Measurements from ENCODE around the gene DKK3. TPM values are rescaled to one million over a fixed set of nuclear protein-coding genes. Genes with fewer than 3 reads are reported as not detected.
A peak's percentile ranks its signal among the peaks of the same experiment; 100 is the strongest.

The DKK3 gene
- polyA plus RNA-seq, 2 of the 4 experiments (the other 2 are of a cell fraction) = 18.4 to 20.8 TPM

DNA sequence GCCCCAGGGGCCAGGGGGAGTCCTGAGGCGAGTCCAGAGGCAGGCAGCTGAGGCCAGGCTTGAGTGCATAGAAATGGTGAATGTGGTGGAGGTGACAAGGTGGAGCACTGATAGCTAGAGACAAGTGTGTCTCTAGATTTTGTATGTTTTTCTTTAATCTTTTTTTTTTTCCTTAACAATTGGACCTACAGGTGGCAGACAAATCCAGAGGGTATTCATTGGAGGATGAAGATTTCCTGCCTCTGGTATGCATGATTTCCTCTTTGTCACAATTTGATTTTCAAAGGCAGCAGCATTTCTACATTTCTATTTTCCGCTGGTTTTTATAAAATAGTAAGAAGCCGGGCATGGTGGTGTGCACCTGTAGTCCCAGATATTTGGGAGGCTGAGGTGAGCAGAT, 47.7 kb upstream of the DKK3 start:
- H3K4me1 ChIP-seq = peaks cover 30% of the 10 kb centered on the region
- TF ChIP-seq, protein P1, sequence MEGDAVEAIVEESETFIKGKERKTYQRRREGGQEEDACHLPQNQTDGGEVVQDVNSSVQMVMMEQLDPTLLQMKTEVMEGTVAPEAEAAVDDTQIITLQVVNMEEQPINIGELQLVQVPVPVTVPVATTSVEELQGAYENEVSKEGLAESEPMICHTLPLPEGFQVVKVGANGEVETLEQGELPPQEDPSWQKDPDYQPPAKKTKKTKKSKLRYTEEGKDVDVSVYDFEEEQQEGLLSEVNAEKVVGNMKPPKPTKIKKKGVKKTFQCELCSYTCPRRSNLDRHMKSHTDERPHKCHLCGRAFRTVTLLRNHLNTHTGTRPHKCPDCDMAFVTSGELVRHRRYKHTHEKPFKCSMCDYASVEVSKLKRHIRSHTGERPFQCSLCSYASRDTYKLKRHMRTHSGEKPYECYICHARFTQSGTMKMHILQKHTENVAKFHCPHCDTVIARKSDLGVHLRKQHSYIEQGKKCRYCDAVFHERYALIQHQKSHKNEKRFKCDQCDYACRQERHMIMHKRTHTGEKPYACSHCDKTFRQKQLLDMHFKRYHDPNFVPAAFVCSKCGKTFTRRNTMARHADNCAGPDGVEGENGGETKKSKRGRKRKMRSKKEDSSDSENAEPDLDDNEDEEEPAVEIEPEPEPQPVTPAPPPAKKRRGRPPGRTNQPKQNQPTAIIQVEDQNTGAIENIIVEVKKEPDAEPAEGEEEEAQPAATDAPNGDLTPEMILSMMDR (IDR thresholded peaks at IDR 0.05) = peak; percentile 20; the same call in 1 of the 3 replicates
- no peak for TF ChIP-seq POLR2AphosphoS2 (conservative IDR thresholded peaks at IDR 0.05; ENCODE audit: low read length)
- TF ChIP-seq SMC3 (IDR thresholded peaks at IDR 0.05) = peak; percentile 36; the same call in 2 of the 3 replicates
- TF ChIP-seq RAD21 (conservative IDR thresholded peaks at IDR 0.05 in 1 of 2, IDR thresholded peaks at IDR 0.05 in 1 of 2) = peak; percentile 42 to 48
- H3K27ac ChIP-seq = peak overlapping the region; percentile 55 to 77
- H3K4me2 ChIP-seq = no peak overlapping the region
- CTCF ChIA-PET = interaction anchor here (1.1 to 21.4 kb wide), 4 partner anchors 9 to 225 kb away, joined by 3 to 664 read pairs (median 10); no protein-coding TSS in a partner anchor
- no peak for ATAC-seq
- FAIRE-seq = no peak
- WGBS (ENCODE audit: missing lambda C conversion rate) = 90% methylated on average over 3 of the region's 3 CpGs
- H3K4me3 ChIP-seq = no peak overlapping the region
- DNase-seq (ENCODE audit: low read depth in 1 of 2, low spot score in 1 of 2) = no peak
- H3K9me3 ChIP-seq = peaks cover 5% of the 10 kb centered on the region; the same call in 1 of the 3 replicates
- POLR2A ChIA-PET = no interaction called here

DNA sequence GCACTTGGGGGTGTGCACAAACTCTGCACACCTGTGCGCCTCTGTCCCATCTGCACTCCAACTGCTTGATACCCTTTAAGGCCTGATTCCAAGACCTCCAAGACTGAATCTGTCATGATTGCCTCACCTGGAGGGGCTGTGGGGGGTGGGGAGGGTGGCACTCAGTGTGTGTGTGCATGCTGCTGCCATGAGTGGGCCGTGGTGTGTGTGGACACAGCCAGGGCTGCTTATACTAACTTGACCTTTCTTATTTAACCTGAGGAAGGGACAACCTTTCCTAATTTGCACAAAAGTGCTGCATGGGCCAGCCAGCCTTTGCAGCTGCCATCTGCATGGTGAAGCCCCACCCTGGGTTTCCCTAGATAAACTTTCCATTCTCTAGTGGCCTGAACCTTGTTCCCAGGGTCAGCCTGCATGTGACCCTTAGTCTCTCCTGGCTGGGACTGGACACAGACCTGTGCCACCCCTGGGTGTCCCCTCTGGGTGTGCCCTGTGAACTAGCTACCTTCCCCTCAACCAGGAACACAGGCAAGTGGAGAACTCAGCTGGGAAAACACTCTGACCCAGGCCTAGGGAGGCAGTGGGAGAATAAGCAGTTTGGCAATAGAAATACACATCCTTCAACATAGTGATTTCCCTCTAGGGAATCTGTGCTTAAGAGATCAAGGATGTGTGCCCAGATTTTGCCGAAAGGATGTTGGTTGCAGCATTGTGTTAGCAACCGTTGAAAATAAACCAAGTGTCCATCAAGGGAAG, 45.4 kb upstream of the DKK3 start:
- FAIRE-seq = no peak

More for the DNA sequence above, 45.4 kb upstream of the DKK3 start:
- ChIA-PET CTCF (interaction anchor here (0.6 to 21.4 kb wide), 11 partner anchors 10 to 255 kb away, joined by 3 to 664 read pairs (median 4); no protein-coding TSS in a partner anchor), POLR2A (no interaction called here)
- peaks cover 5% of the 10 kb centered on the region; the same call in 1 of the 3 replicates for H3K9me3 ChIP-seq
- H3K4me1 ChIP-seq = peaks cover 40% of the 10 kb centered on the region
- H3K4me2 ChIP-seq = no peak overlapping the region
- H3K27ac ChIP-seq = peak overlapping the region; percentile 77 to 83
- ATAC-seq = peak in 1 of 2 experiments; percentile 33; a peak in 3 of 6 replicates
- 69% methylated on average over 3 of the region's 4 CpGs for WGBS (ENCODE audit: missing lambda C conversion rate)
- DNase-seq (ENCODE audit: low read depth in 1 of 2, low spot score in 1 of 2) = no peak
- no peak for TF ChIP-seq TFCP2L1 (CRISPR knock-in tag; IDR thresholded peaks at IDR 0.05)
- no peak for TF ChIP-seq FOSB (CRISPR knock-in tag; IDR thresholded peaks at IDR 0.05)
- TF ChIP-seq RCOR1 (IDR thresholded peaks at IDR 0.05; ENCODE audit: low read depth, low read length) = no peak
- no peak for TF ChIP-seq POLR2A (IDR thresholded peaks at IDR 0.05; ENCODE audit: low read length)
- TF ChIP-seq FOXS1 (CRISPR knock-in tag; IDR thresholded peaks at IDR 0.05) = no peak
- TF ChIP-seq, protein P2, sequence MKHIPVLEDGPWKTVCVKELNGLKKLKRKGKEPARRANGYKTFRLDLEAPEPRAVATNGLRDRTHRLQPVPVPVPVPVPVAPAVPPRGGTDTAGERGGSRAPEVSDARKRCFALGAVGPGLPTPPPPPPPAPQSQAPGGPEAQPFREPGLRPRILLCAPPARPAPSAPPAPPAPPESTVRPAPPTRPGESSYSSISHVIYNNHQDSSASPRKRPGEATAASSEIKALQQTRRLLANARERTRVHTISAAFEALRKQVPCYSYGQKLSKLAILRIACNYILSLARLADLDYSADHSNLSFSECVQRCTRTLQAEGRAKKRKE (CRISPR knock-in tag; IDR thresholded peaks at IDR 0.05; ENCODE audit: low read depth) = no peak
- TF ChIP-seq, protein P3, sequence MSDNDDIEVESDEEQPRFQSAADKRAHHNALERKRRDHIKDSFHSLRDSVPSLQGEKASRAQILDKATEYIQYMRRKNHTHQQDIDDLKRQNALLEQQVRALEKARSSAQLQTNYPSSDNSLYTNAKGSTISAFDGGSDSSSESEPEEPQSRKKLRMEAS (IDR thresholded peaks at IDR 0.05) = no peak
- TF ChIP-seq, protein P4, sequence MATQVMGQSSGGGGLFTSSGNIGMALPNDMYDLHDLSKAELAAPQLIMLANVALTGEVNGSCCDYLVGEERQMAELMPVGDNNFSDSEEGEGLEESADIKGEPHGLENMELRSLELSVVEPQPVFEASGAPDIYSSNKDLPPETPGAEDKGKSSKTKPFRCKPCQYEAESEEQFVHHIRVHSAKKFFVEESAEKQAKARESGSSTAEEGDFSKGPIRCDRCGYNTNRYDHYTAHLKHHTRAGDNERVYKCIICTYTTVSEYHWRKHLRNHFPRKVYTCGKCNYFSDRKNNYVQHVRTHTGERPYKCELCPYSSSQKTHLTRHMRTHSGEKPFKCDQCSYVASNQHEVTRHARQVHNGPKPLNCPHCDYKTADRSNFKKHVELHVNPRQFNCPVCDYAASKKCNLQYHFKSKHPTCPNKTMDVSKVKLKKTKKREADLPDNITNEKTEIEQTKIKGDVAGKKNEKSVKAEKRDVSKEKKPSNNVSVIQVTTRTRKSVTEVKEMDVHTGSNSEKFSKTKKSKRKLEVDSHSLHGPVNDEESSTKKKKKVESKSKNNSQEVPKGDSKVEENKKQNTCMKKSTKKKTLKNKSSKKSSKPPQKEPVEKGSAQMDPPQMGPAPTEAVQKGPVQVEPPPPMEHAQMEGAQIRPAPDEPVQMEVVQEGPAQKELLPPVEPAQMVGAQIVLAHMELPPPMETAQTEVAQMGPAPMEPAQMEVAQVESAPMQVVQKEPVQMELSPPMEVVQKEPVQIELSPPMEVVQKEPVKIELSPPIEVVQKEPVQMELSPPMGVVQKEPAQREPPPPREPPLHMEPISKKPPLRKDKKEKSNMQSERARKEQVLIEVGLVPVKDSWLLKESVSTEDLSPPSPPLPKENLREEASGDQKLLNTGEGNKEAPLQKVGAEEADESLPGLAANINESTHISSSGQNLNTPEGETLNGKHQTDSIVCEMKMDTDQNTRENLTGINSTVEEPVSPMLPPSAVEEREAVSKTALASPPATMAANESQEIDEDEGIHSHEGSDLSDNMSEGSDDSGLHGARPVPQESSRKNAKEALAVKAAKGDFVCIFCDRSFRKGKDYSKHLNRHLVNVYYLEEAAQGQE (IDR thresholded peaks at IDR 0.05) = no peak
- TF ChIP-seq HOXA7 (CRISPR knock-in tag; IDR thresholded peaks at IDR 0.05) = no peak
- TF ChIP-seq RNF2 (IDR thresholded peaks at IDR 0.05; ENCODE audit: borderline replicate concordance, low read depth) = no peak
- TF ChIP-seq SREBF2 (IDR thresholded peaks at IDR 0.05) = no peak
- H3K4me3 ChIP-seq = no peak overlapping the region

All from A549 (cell line).